Astrocyte (in vitro differentiated cells and primary cell): ENCODE results near the gene METRNL. TPM values are rescaled to one million over a fixed set of nuclear protein-coding genes. Genes with fewer than 3 reads are reported as not detected.
A peak's percentile ranks its signal among the peaks of the same experiment; 100 is the strongest.

Experiments used
- DNase-seq: peaks from one replicate; pipeline ENCODE4 v3.0.0-alpha.2; 2010; ENCODE audit warnings: low read depth
- FAIRE-seq: peaks from 2 replicates; lab custom pipeline; 2011; peaks lifted over from hg19 to GRCh38; lab: Jason Lieb, UNC
- H2AFZ ChIP-seq: 2 replicates; pipeline ENCODE4 v1.6.0; 2012; ENCODE audit warnings: low read depth, low read length, inconsistent platforms
- H3K27ac ChIP-seq: 2 replicates; pipeline ENCODE4 v1.5.1; 2011; ENCODE audit warnings: low read depth, low read length, inconsistent platforms
- H3K27me3 ChIP-seq: 2 replicates; pipeline ENCODE4 v1.6.0; 2011; ENCODE audit warnings: low read length, inconsistent platforms; ENCODE audit not compliant: insufficient read depth
- H3K36me3 ChIP-seq: 2 replicates; pipeline ENCODE4 v1.5.1; 2011; ENCODE audit warnings: low read length, inconsistent platforms; ENCODE audit not compliant: insufficient read depth
- H3K4me1 ChIP-seq: 2 replicates; pipeline ENCODE4 v1.5.1; 2011; ENCODE audit warnings: low read length, inconsistent platforms; ENCODE audit not compliant: insufficient read depth
- H3K4me2 ChIP-seq: 2 replicates; pipeline ENCODE4 v1.6.0; 2012; ENCODE audit warnings: low read length, inconsistent platforms
- H3K4me3 ChIP-seq: 2 replicates; pipeline ENCODE4 v1.5.1; 2011; ENCODE audit warnings: low read depth, mild to moderate bottlenecking, low read length, inconsistent platforms; ENCODE audit not compliant: insufficient read depth
- H3K79me2 ChIP-seq: 2 replicates; pipeline ENCODE4 v1.6.0; 2012; ENCODE audit warnings: mild to moderate bottlenecking, low read length, inconsistent platforms; ENCODE audit not compliant: insufficient read depth
- H3K9ac ChIP-seq: 2 replicates; pipeline ENCODE4 v1.6.0; 2012; ENCODE audit warnings: mild to moderate bottlenecking, low read length, inconsistent platforms
- H3K9me3 ChIP-seq: 2 replicates; pipeline ENCODE4 v1.5.1; 2012; ENCODE audit warnings: low read depth, mild to moderate bottlenecking, low read length, inconsistent platforms; ENCODE audit not compliant: insufficient read depth
- H4K20me1 ChIP-seq: 2 replicates; pipeline ENCODE4 v1.6.0; 2012; ENCODE audit warnings: low read length, inconsistent platforms; ENCODE audit not compliant: insufficient read depth
- H3K27ac Mint-ChIP-seq: one replicate; pipeline ENCODE4 v1.8.0; 2021; ENCODE audit warnings: mild to moderate bottlenecking, mixed read lengths; ENCODE audit not compliant: unreplicated experiment
- H3K27me3 Mint-ChIP-seq: one replicate; pipeline ENCODE4 v1.8.0; 2021; ENCODE audit warnings: low read depth, mixed read lengths; ENCODE audit not compliant: unreplicated experiment
- H3K36me3 Mint-ChIP-seq: one replicate; pipeline ENCODE4 v1.8.0; 2021; ENCODE audit warnings: low read depth, mixed read lengths; ENCODE audit not compliant: unreplicated experiment
- H3K4me1 Mint-ChIP-seq: one replicate; pipeline ENCODE4 v1.8.0; 2021; ENCODE audit warnings: low read depth, mixed read lengths; ENCODE audit not compliant: unreplicated experiment
- H3K4me3 Mint-ChIP-seq: one replicate; pipeline ENCODE4 v1.8.0; 2021; ENCODE audit warnings: mild to moderate bottlenecking, moderate library complexity, mixed read lengths; ENCODE audit not compliant: unreplicated experiment
- H3K9me3 Mint-ChIP-seq: one replicate; pipeline ENCODE4 v1.8.0; 2021; ENCODE audit warnings: mild to moderate bottlenecking, mixed read lengths; ENCODE audit not compliant: unreplicated experiment
- CTCF ChIP-seq: IDR thresholded peaks from 2 replicates; pipeline ENCODE4 v1.5.1; 2011; ENCODE audit warnings: low read depth, mild to moderate bottlenecking, inconsistent platforms, low read length, moderate library complexity; ENCODE audit not compliant: insufficient read depth
- EZH2 ChIP-seq: IDR thresholded peaks from 2 replicates; pipeline ENCODE4 v1.6.1; 2012; ENCODE audit warnings: mild to moderate bottlenecking, low read length, inconsistent platforms; ENCODE audit not compliant: insufficient read depth
- total RNA-seq: library from RNA; stranded (reverse); gene quantifications from 2 replicates; pipeline ENCODE4 v1.2.1, GENCODE V29; 2021

METRNL gene
- total RNA-seq, 1 donor from 2014 or later, result 36.7 TPM

- Histone ChIP-seq H3K27me3 (no peaks in the 10 kb centered on the region), H3K9ac (no peak overlapping the region), H3K4me2 (no peak overlapping the region), H3K27ac (no peak overlapping the region), H3K4me1 (peaks cover 14% of the 10 kb centered on the region), H3K79me2 (peaks cover 5% of the 10 kb centered on the region), H4K20me1 (peaks cover 44% of the 10 kb centered on the region), H3K36me3 (peaks cover 4% of the 10 kb centered on the region), H3K4me3 (no peak overlapping the region), H2AFZ (no peak overlapping the region), H3K9me3 (no peaks in the 10 kb centered on the region)
- Mint-ChIP-seq H3K9me3 (no peaks in the 10 kb centered on the region), H3K4me1 (peaks cover 2% of the 10 kb centered on the region), H3K4me3 (no peak overlapping the region), H3K27ac (no peak overlapping the region), H3K27me3 (no peaks in the 10 kb centered on the region), H3K36me3 (peaks cover 3% of the 10 kb centered on the region)
- DNase-seq, result no peak
- TF ChIP-seq EZH2 (no peak), CTCF (no peak)
- no peak for FAIRE-seq
Observed at GRCh38 chr17:83097831-83098230, 18.4 kb downstream of the METRNL start.

DNA sequence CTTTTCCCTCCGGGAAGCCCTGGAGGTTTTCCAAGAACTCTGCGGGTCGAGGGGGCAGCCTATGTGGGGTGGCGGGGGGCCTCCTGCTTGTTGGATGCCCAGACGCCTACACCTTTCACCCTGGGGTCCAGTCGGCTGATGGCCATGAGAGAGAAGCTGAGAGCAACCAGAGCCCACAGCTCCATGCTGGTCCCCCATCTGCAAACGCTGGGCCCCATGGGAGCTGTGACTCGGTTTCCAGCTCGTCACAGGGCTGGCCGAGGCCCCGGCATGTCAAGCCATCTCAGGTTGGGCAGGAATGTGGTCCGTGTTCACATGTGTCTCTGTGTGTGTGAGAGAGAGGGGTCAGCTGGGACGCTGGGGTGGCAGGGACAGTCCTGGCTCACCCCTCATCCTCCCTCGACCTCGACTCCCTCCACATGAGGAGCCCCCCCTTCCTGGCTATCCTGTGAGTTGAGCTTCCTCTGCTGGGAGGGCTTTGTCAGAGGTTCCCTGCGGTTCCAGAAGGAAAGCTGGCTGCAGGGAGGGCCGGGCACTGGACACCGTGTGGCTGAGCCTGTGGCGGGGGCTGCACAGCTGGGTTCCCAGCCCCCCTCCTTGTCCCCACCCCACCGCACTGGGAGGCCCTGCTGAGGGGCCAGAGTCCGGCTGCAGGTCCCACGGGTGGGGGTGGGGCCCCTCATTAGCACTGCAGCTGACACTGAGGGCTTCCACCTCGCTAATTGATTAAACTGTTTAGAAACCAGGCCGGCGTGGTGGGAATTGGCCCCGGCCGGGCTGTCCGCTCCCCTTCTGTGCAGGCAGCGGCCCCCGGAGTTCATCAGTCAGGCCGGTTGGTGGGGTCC lies 19.1 kb downstream of the METRNL start:
- Histone ChIP-seq H3K27me3 (no peaks in the 10 kb centered on the region), H3K9ac (no peak overlapping the region), H3K4me1 (peaks cover 14% of the 10 kb centered on the region), H3K4me3 (no peak overlapping the region), H2AFZ (no peak overlapping the region), H4K20me1 (peaks cover 38% of the 10 kb centered on the region), H3K4me2 (no peak overlapping the region), H3K27ac (no peak overlapping the region), H3K36me3 (peaks cover 4% of the 10 kb centered on the region), H3K79me2 (no peaks in the 10 kb centered on the region), H3K9me3 (no peaks in the 10 kb centered on the region)
- Mint-ChIP-seq H3K27ac (no peak overlapping the region), H3K36me3 (peaks cover 3% of the 10 kb centered on the region), H3K27me3 (no peaks in the 10 kb centered on the region), H3K4me1 (peaks cover 2% of the 10 kb centered on the region), H3K9me3 (no peaks in the 10 kb centered on the region), H3K4me3 (no peak overlapping the region)
- DNase-seq (no peak), FAIRE-seq (no peak)
- TF ChIP-seq CTCF (no peak), EZH2 (no peak)

DNA sequence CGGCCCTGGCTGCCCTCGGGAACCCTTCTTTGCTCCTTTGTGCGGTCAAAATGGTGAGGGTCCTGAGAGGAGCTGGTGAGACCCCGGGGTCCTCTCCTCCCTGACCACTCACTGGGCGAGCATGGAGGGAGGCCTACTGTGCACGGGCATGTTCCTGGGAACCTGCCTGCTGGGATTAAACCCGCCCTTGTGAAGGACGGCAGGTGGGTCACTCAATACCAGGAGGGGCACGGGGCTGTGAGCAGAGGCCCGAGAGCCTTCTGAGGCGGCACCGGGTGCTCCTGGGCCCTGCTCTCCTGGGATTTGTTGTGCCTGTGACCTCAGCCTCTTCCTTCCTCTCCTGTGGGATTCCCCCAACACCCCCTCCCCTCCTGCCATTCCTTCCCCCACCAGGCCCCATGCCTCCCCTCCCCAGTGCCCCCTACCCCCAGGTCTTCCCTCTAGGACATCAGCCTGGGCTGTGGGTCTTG lies 19.7 kb downstream of the METRNL start:
- H3K36me3 ChIP-seq, result peaks cover 4% of the 10 kb centered on the region
- peaks cover 14% of the 10 kb centered on the region for H3K4me1 ChIP-seq
- peaks cover 31% of the 10 kb centered on the region for H4K20me1 ChIP-seq
- no peak overlapping the region for H3K27ac ChIP-seq
- H3K79me2 ChIP-seq, result no peaks in the 10 kb centered on the region
- Mint-ChIP-seq H3K27me3 (no peaks in the 10 kb centered on the region), H3K4me3 (no peak overlapping the region), H3K4me1 (peaks cover 2% of the 10 kb centered on the region), H3K27ac (no peak overlapping the region), H3K9me3 (no peaks in the 10 kb centered on the region), H3K36me3 (peaks cover 3% of the 10 kb centered on the region)
- no peak overlapping the region for H2AFZ ChIP-seq
- FAIRE-seq, result no peak
- H3K27me3 ChIP-seq, result no peaks in the 10 kb centered on the region
- no peaks in the 10 kb centered on the region for H3K9me3 ChIP-seq
- TF ChIP-seq CTCF, result no peak
- no peak for TF ChIP-seq EZH2
- peak overlapping the region; percentile 75 for H3K4me2 ChIP-seq
- H3K4me3 ChIP-seq, result no peak overlapping the region
- no peak overlapping the region for H3K9ac ChIP-seq
- no peak for DNase-seq
